LNCAP (cell line): ENCODE results near the gene CTR9.

Experiments used
- TF ChIP-seq, protein P1 (sequence below): fragments of 450-650 bp; IDR thresholded peaks from 2 replicates; pipeline ENCODE4 v1.5.1; 2017; ENCODE audit warnings: mild to moderate bottlenecking

The CTR9 gene

DNA sequence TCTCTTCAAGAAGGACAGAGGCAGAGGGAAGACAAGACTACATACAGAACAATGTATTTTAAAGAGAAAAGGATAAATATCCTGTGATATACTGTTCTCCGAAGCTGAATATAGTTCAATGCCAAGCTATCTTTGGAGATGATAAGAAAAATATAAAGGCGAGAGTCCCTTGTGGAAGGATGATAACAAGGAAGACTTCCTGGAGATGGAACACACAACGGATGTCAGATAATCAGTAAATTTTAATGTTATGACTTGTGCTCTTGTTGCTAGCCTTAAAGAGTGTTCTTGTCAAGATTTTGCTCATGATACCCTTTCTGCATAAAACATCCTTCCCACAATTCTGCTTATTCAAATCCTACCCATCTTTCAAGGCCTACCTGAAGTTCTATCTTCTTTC, 6.8 kb upstream of the CTR9 start:
- TF ChIP-seq, protein P1, sequence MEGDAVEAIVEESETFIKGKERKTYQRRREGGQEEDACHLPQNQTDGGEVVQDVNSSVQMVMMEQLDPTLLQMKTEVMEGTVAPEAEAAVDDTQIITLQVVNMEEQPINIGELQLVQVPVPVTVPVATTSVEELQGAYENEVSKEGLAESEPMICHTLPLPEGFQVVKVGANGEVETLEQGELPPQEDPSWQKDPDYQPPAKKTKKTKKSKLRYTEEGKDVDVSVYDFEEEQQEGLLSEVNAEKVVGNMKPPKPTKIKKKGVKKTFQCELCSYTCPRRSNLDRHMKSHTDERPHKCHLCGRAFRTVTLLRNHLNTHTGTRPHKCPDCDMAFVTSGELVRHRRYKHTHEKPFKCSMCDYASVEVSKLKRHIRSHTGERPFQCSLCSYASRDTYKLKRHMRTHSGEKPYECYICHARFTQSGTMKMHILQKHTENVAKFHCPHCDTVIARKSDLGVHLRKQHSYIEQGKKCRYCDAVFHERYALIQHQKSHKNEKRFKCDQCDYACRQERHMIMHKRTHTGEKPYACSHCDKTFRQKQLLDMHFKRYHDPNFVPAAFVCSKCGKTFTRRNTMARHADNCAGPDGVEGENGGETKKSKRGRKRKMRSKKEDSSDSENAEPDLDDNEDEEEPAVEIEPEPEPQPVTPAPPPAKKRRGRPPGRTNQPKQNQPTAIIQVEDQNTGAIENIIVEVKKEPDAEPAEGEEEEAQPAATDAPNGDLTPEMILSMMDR = no peak

DNA sequence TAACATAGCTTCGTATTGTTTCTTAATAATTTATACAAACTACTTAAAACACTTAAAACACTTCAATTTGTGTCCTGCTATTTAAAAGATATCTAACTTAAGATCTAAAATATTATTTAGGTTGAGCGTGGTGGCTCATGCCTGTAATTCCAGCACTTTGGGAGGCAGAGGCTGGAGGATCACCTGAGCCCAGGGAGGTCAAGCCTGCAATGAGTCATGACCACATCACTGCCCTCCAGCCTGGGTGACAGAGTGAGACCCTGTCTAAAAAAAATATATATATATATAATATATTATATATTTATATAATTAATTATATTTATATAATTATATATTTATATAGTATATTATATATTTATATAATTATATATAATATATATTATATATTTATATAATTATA, 4.2 kb upstream of the CTR9 start:
- TF ChIP-seq, protein P1 = no peak

DNA sequence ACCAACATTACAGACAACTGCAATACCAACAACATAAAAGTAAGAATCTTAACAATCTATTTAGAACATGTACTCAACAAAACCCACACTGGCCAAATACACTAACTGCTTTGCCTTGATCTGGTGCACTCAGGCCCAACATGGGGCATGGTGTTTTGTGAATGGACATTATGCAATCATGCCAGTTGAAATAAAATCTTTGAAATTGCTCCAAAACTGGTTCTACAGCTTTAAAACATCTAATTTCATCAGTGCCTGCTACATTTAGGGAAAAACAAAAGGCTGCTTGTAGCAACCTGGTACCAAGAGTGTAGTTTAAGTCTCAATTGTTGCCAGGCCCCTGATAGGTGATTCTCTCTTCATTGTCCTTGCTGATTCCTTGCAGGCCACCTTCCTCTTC, 3.3 kb upstream of the CTR9 start:
- TF ChIP-seq, protein P1 = no peak

DNA sequence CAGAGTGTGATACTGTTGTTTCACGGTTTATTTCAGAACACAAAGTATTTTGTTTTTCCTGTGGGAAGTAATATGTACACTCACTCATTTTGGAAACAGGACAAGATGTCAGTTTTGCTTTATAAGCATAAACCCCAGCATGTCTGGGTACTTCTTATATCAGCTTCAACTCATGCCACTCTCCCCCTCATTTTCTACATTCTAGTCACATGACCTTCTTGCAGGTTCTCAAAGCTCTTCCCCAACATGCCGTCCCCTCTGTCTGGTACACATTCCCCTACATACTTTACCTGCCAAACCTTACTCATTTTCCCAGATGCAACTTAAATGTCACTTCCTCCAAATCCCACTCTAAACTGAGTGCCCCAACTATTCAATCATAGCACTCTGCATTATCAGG, 1.6 kb upstream of the CTR9 start:
- TF ChIP-seq, protein P1 = no peak

DNA sequence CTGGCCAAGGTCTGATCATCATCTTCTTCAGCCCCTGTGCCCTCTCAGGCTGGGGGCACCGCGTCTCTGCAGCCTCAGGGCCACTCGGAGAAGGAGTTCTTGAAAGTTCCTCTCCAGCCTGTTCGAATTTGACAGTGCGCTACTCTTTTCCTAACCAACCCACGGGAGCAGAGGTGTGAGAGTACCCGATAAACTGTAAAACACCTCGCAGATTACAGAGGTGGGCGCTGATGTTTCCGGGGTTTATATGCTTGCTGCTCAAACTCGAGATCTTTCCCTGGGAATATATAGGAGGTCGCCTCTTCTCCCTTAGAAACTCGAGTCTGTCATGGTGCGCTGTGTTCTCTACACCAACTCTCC, 515 bp downstream of the CTR9 start:
- TF ChIP-seq, protein P1 = no peak

DNA sequence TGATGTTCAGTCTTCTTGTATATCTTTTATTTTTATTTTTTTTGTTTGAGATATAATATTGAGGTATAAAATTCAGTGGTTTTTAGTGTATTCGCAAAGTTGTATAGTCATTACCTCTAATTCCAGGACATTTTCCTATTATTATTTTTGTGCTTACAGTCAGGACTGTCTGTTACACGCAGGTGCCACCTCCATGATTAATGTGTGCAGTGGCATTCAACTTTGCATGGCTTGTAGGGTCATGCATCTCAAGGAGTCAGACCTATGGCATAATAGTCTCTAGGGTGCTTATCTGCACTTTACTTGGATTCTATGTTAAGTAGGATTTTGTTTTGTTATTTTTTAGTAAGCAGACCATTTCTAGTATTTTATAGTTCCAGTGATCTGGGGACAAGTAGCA, 1.0 kb downstream of the CTR9 start:
- TF ChIP-seq, protein P1 = no peak

DNA sequence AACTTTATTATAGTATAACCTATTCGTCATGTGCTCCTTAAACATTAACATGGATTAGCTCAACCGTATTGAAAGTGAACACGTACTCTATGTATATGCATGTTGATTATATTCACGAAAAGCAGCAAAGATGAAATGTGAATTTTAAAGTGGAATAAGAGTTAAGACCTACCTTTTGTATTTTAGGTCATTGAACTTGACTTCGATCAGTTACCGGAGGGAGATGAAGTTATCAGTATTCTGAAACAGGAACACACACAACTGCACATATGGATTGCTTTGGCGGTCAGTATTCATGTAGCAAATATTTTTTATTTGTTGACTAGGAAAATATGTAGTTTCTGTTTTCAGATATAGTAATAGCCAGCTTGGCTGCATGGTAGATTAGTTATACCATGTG, 1.4 kb downstream of the CTR9 start:
- TF ChIP-seq, protein P1 = no peak

DNA sequence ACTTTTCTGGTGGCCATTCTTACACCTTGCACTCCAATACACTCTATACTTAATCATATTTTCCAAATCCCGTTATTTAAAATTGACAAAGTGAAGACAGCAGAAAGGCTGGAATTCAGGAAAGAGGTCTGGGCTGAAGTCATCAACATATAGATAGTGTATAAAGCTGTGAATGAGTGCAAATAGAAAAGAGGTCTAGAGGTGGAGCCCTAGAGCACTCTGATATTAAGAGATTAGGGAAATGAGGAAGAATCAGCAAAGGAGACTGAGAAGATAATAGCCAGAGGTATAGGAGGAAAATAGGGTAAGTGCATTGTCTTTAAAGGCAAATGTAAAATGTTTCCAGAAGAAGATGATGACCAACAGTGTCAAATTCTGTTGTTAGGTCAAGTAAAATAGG, 7.9 kb downstream of the CTR9 start:
- TF ChIP-seq, protein P1 = peak; percentile 50
